GM21786 (cell line): ENCODE results near the gene SLC19A1.

Experiments
- ATAC-seq: cut with Tn5 transposase; IDR thresholded peaks from one replicate; pipeline ENCODE4 v1.9.1; 2021; ENCODE audit not compliant: unreplicated experiment

Gene SLC19A1

GRCh38 chr21:45457161-45457831 lies 84.9 kb downstream of the SLC19A1 start:
- no peak for ATAC-seq

DNA sequence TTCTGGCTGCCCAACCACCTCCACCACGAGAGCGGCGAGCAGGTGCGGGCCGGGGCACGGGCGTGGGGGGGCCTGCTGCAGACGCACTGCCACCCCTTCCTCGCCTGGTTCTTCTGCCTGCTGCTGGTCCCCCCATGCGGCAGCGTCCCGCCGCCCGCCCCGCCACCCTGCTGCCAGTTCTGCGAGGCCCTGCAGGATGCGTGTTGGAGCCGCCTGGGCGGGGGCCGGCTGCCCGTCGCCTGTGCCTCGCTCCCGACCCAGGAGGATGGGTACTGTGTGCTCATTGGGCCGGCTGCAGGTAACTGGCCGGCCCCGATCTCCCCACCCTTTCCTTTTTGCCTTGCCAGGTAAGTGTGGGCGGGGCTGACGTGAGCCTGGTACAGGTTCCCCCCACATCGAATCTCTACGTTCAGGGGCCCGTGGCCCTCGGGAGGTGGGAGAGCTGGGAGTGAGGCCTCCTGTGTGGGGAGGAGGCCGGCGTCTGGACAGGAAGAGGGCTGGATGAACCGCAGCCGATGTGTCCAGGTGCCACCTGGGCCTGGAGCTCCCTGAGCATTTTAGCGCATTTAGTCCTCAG lies 85.6 kb downstream of the SLC19A1 start:
- ATAC-seq: no peak

- ATAC-seq: no peak
Measured at GRCh38 chr21:45455674-45456583, 86.3 kb downstream of the SLC19A1 start.

GRCh38 chr21:45454926-45455673 lies 87.1 kb downstream of the SLC19A1 start:
- ATAC-seq: no peak

DNA sequence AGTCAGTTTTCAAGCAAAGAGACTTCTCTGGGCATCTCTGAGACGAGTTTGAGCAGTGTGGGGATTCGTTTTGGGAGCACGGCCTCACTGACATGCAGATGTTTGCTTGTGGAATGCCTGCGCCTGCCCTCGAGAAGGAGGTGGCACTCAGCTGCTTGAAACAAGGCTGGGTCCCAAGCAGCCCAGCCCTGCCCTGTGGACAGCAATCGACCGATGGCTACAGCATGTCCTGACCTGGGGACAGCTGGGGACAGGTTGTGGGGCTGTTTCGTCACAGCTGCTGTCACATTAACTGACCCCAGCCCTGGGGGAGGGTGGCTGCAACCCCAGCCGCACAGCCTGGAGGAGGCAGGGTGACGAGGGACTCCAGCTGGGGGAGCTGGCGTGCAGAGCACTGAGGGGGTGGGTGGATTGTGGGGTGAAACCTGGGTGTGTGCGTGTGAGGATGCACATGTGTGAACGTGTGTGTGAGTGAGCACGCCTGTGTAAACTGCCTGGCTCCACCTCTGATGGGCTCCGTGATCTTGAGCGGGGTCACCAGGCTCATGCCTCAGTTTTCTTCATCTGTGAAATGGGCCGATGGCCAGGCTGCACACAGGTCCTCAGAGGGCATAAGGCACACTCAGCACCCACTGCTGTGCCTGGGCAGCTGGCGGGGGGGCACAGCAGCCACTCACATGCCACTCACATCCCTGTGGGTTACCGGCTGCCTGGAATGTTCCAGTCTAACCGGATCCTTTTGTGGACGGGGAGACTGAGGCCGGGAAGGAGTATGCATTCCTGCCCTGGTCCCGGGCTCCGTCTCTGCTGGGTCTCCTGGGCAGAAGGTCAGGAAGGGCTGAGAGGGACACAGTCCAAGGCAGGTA lies 87.9 kb downstream of the SLC19A1 start:
- ATAC-seq: no peak

- no peak for ATAC-seq
Measured at GRCh38 chr21:45453308-45453950, 88.8 kb downstream of the SLC19A1 start.

- ATAC-seq: no peak
Measured at GRCh38 chr21:45452696-45453307, 89.4 kb downstream of the SLC19A1 start.

- no peak for ATAC-seq
Measured at GRCh38 chr21:45451771-45452182, 90.5 kb downstream of the SLC19A1 start.

DNA sequence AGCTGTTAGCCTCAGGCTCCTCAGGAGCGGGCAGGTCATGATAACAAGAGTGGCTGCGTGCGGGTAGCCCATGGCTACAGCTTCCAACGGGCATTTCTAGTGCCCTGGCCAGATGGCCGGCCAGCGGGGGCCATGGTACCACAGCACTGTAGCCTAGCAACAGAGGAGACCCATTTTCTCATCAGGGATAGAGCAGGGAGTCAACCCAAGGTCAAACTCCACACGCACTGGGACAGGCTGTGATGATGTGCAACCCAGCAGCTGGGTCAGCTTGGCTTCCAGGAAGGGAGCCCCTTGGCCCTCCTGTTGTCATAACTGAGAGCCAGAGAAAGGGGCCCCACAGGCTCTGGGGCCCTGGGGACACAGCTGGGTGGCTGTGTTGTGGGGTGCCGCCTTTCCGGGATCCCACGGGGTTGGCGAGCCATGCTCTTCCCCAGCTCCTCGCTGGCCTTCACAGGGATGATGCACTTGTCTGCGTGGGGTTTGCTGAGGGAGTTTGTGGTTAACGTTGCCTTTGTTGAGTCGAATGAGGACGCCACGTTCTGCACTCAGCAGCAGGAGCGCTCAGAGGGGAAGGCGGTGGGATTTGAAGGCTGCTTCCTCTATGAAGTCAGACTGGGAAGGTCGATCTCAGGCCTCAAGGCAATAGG lies 91.0 kb downstream of the SLC19A1 start:
- ATAC-seq: no peak

DNA sequence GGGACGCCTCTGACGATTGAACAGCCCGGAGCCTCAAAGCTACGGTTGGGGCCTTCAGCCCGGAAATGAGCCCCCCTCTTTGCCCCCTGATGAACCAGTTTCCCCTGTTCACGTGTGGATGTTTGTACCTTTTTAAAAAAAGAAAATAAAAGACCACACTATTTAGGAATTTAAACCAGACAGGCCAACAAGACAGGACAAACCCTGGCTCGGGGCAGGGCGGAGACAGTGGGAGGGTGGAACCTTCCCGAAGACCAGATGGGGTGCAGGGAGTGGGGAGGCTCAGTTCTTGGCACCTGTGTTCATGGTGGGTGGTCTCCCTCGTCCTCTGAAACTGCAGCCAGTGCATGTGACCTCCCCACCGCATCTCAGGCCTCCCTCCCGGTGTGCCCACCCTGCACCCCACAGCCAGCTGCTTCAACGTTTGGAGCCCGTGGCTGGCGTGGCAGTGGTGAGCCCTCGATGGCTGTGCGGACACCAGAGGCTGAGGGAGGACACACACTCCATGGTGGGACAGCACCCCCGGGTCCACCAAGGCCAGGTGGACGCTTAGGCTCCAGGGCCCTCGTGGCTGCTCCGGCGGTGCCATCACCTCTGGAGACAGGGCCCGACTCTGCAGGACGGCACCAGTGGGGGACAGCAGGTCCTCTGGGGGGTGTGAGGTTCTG lies 91.7 kb downstream of the SLC19A1 start:
- ATAC-seq: no peak

DNA sequence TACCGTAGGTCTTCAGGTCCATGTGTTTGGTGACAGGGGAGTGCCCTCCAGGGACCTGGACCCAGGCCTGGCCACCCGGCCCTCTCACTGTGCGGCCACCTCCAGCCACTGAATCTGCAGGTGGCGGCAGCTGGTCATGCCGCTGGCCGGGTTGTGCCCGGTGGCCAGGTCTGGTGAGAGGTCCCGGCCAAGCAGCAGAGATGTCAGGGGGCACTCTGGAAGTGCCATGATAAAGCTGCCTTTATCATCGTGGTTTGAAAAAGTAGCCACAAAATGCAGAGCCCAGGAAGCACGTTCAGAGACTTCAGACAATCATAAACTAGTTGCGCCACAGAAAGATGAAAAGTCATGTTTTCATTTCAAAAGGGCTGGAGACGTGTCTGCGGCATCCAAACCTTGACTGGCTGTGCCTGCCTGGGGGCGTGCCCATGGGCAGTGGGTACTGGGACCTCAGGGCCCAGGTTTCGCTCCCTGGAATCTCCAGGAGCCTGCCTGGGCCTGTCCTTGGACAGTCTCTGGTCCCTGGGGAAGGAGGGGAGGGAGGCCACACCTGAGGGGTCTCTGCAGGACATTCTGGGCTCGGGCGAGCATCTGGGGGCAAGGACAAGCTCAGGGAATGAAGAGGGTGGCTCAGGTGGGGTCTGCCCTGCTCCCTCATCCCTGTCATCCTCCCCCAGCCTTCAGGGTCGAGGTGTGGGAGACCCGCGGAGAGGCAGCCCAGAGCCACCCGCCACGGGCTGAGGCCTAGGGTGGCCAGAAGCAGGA lies 92.4 kb downstream of the SLC19A1 start:
- ATAC-seq: no peak

DNA sequence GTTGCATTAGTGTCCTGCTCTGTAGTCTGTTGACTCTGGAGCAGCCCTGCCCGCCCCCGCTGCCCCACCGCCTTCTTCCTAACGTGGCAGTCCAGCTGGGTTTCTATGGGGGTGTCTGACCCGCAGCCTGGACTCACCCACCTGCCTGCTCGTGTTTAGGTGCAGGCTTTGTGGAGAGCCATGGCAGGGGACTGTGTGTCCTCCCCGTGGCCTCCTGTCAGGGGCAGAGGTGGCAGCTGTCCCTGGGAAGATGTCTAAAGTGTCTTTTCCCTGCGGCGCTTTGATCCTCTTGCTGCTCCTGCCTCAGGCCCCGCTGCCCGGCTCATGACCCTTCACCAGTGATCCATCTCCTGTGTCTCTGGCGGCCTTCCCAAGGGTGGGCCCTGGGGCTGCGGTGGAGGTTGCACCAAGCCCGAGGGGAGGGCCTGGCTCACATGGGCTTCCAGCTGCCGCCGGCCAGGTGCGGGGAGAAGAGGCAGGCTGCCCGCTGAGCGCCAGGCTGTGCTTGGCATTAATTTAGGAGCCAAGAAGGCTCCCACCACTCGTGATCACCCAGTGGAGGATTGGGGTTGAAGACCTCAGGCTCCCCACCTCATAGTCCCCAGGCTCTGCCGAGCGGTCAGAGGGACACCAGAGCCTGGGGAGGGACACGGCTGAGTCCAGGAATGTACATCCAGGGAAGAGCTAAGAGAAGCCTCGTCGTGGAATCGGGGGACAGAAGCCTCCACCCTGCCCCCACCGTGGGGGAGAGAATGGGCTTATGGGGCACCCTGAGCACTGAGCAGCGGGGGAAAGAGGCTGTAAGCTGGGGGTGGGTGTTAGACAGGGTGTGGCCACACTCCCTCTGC lies 93.2 kb downstream of the SLC19A1 start:
- no peak for ATAC-seq

DNA sequence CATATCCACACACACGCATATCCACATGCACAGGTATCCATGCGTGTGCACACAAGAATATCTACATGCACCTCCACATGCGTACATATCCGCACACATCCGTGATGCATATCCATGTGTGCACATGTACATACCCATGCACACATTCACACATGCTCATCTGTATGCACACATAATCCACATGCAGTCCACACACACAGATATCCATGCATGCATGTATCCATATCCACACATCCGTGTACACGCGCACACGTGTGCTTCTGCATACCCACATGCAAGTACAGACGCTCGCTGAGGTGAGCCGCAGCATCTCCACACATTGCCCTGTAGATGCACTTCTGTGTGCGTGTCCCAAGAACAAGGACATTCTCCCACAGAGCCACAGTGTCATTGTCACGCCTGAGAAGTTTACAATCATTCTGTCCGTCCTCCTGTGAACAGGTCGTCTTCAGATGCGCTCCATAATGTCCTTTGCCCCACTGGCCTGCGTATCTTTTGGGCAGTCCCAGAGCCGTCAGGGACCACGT lies 93.9 kb downstream of the SLC19A1 start:
- ATAC-seq: no peak
